ENCODE data around the gene GABBR2.

GABBR2 gene

GRCh38 chr9:98720402-98720801 lies 11.7 kb upstream of the GABBR2 start:
- DNase-seq (ENCODE audit: low read depth in 2 of 2) = no peak

- DNase-seq (ENCODE audit: low read depth in 2 of 2) = no peak
Observed at GRCh38 chr9:98719055-98719454, 10.3 kb upstream of the GABBR2 start.

GRCh38 chr9:98714833-98715232 lies 6.1 kb upstream of the GABBR2 start:
- no peak for DNase-seq (ENCODE audit: low read depth in 2 of 2)

GRCh38 chr9:98712987-98713386 lies 4.3 kb upstream of the GABBR2 start:
- no peak for DNase-seq (ENCODE audit: low read depth in 2 of 2)

GRCh38 chr9:98709968-98710965 lies 1.5 kb upstream of the GABBR2 start:
- DNase-seq (ENCODE audit: low read depth in 2 of 2) = no peak

- DNase-seq (ENCODE audit: low read depth in 2 of 2) = no peak
Observed at GRCh38 chr9:98708103-98708932, 417 bp downstream of the GABBR2 start.

GRCh38 chr9:98707166-98708102 lies 1.3 kb downstream of the GABBR2 start:
- DNase-seq (ENCODE audit: low read depth in 2 of 2) = no peak

GRCh38 chr9:98706651-98707165 lies 2.0 kb downstream of the GABBR2 start:
- DNase-seq (ENCODE audit: low read depth in 2 of 2) = no peak

GRCh38 chr9:98702835-98703380 lies 5.8 kb downstream of the GABBR2 start:
- no peak for DNase-seq (ENCODE audit: low read depth in 2 of 2)

GRCh38 chr9:98702340-98702739 lies 6.4 kb downstream of the GABBR2 start:
- no peak for DNase-seq (ENCODE audit: low read depth in 2 of 2)

GRCh38 chr9:98701576-98701975 lies 7.2 kb downstream of the GABBR2 start:
- no peak for DNase-seq (ENCODE audit: low read depth in 2 of 2)

GRCh38 chr9:98700801-98701200 lies 7.9 kb downstream of the GABBR2 start:
- DNase-seq (ENCODE audit: low read depth in 2 of 2) = no peak

GRCh38 chr9:98698856-98699255 lies 9.9 kb downstream of the GABBR2 start:
- DNase-seq (ENCODE audit: low read depth in 2 of 2) = no peak

GRCh38 chr9:98694943-98695342 lies 13.8 kb downstream of the GABBR2 start:
- no peak for DNase-seq (ENCODE audit: low read depth in 2 of 2)

- no peak for DNase-seq (ENCODE audit: low read depth in 2 of 2)
Observed at GRCh38 chr9:98692392-98692791, 16.3 kb downstream of the GABBR2 start.

- DNase-seq (ENCODE audit: low read depth in 2 of 2) = no peak
Observed at GRCh38 chr9:98691890-98692289, 16.8 kb downstream of the GABBR2 start.

GRCh38 chr9:98690686-98691085 lies 18.0 kb downstream of the GABBR2 start:
- DNase-seq (ENCODE audit: low read depth in 2 of 2) = no peak

GRCh38 chr9:98688710-98689495 lies 19.8 kb downstream of the GABBR2 start:
- DNase-seq (ENCODE audit: low read depth in 2 of 2) = no peak

- no peak for DNase-seq (ENCODE audit: low read depth in 2 of 2)
Observed at GRCh38 chr9:98687911-98688310, 20.8 kb downstream of the GABBR2 start.

Data from stimulated activated CD4-positive, alpha-beta T cell treated with anti-CD3 and anti-CD28 coated beads, Interleukin-1b, Interleukin-23, amount 100 ng/mL, for 4 hours (primary cell).